Neural cell (in vitro differentiated cells): Measurements from ENCODE around the gene DDN. TPM values are rescaled to one million over a fixed set of nuclear protein-coding genes. Genes with fewer than 3 reads are reported as not detected.

Source experiments
- H2AFZ ChIP-seq: fragments of 200-600, 300-800 bp; sonication (generic), shearing (Covaris generic); 2 replicates; pipeline ENCODE4 v1.6.0; 2014; ENCODE audit warnings: low read depth, mild to moderate bottlenecking, antibody characterized with exemption, low read length, moderate library complexity
- H3F3A ChIP-seq: fragments of 200-600 bp; shearing (Covaris generic); 2 replicates; pipeline ENCODE4 v1.6.1; 2016; ENCODE audit warnings: mild to moderate bottlenecking, moderate library complexity, mixed read lengths, antibody characterized with exemption, low read length; ENCODE audit not compliant: insufficient read depth, poor library complexity, severe bottlenecking
- H3K27ac ChIP-seq: fragments of 200-600, 300-800 bp; sonication (generic), shearing (Covaris generic); 2 replicates; pipeline ENCODE4 v1.5.1; 2014; ENCODE audit warnings: mild to moderate bottlenecking, low read length, moderate library complexity
- H3K27me3 ChIP-seq: fragments of 300-800, 200-600 bp; sonication (generic), shearing (Covaris generic); 2 replicates; pipeline ENCODE4 v1.6.0; 2014; ENCODE audit warnings: mild to moderate bottlenecking, low read depth, low read length, moderate library complexity; ENCODE audit not compliant: insufficient read depth
- H3K36me3 ChIP-seq: fragments of 300-800, 200-600 bp; sonication (generic), shearing (Covaris generic); 2 replicates; pipeline ENCODE4 v1.5.1; 2014; ENCODE audit warnings: mild to moderate bottlenecking, antibody characterized with exemption, low read length, moderate library complexity; ENCODE audit not compliant: insufficient read depth
- H3K4me2 ChIP-seq: fragments of 300-800, 200-600 bp; sonication (generic), shearing (Covaris generic); 2 replicates; pipeline ENCODE4 v1.6.0; 2014; ENCODE audit warnings: mild to moderate bottlenecking, low read length
- H3K4me3 ChIP-seq: fragments of 300-800, 200-600 bp; sonication (generic), shearing (Covaris generic); 2 replicates; pipeline ENCODE4 v1.5.1; 2014; ENCODE audit warnings: mild to moderate bottlenecking, low read length, moderate library complexity
- H3K79me2 ChIP-seq: fragments of 200-600 bp; shearing (Covaris generic); replicated peaks from 2 replicates; pipeline ENCODE4 v1.6.0; 2014; ENCODE audit warnings: mild to moderate bottlenecking, low read length, moderate library complexity; ENCODE audit not compliant: insufficient read depth
- H3K9ac ChIP-seq: fragments of 300-800, 200-600 bp; sonication (generic), shearing (Covaris generic); 2 replicates; pipeline ENCODE4 v1.6.1; 2016; ENCODE audit warnings: mild to moderate bottlenecking, low read length, mixed read lengths
- H3K9me2 ChIP-seq: fragments of 200-600 bp; shearing (Covaris generic); 2 replicates; pipeline ENCODE4 v1.6.1; 2016; ENCODE audit warnings: mild to moderate bottlenecking, low read length, mixed read lengths; ENCODE audit not compliant: insufficient read depth
- H3K9me3 ChIP-seq: fragments of 200-600, 300-800 bp; sonication (generic), shearing (Covaris generic); 2 replicates; pipeline ENCODE4 v1.6.1; 2016; ENCODE audit warnings: mild to moderate bottlenecking, mixed run types, low read length, moderate library complexity, mixed read lengths
- H4K20me1 ChIP-seq: fragments of 200-600 bp; shearing (Covaris generic); 2 replicates; pipeline ENCODE4 v1.6.1; 2016; ENCODE audit warnings: mild to moderate bottlenecking, mixed run types; ENCODE audit not compliant: insufficient read depth
- EP300 ChIP-seq: fragments of 450-650 bp; conservative IDR thresholded peaks from 2 replicates; pipeline ENCODE4 v1.6.1; 2014; ENCODE audit warnings: antibody characterized with exemption, mild to moderate bottlenecking, moderate library complexity; ENCODE audit not compliant: poor library complexity, severe bottlenecking
- EZH2 ChIP-seq: fragments of 200-600, 300-800 bp; shearing (Covaris generic), sonication (generic); IDR thresholded peaks from 2 replicates; pipeline ENCODE4 v1.6.1; 2014; ENCODE audit warnings: antibody characterized with exemption, low read length, borderline replicate concordance, mild to moderate bottlenecking; ENCODE audit not compliant: insufficient read depth, poor library complexity, severe bottlenecking
- MXI1 ChIP-seq: fragments of 450-650 bp; conservative IDR thresholded peaks from 2 replicates; pipeline ENCODE4 v1.6.1; 2014; ENCODE audit warnings: antibody characterized with exemption, mild to moderate bottlenecking; ENCODE audit not compliant: poor library complexity, severe bottlenecking
- POLR2AphosphoS5 ChIP-seq: IDR thresholded peaks from 2 replicates; pipeline ENCODE4 v1.6.1; 2012
- RAD21 ChIP-seq: fragments of 450-650 bp; conservative IDR thresholded peaks from 2 replicates; pipeline ENCODE4 v1.6.1; 2014; ENCODE audit warnings: antibody characterized with exemption, mild to moderate bottlenecking, moderate library complexity
- SMC3 ChIP-seq: fragments of 450-650 bp; conservative IDR thresholded peaks from 2 replicates; pipeline ENCODE4 v1.6.1; 2014; ENCODE audit warnings: antibody characterized with exemption, mild to moderate bottlenecking, moderate library complexity; ENCODE audit not compliant: poor library complexity
- TAF1 ChIP-seq: IDR thresholded peaks from 2 replicates; pipeline ENCODE4 v1.6.1; 2012; ENCODE audit warnings: low read depth
- polyA plus RNA-seq: library from polyadenylated mRNA; depleted of rRNA; stranded (reverse); fragments of >200 nt; gene quantifications from 2 replicates; pipeline ENCODE4 v1.2.3, GENCODE V29; 2014
- TF ChIP-seq, protein P1 (sequence below): IDR thresholded peaks from 2 replicates; pipeline ENCODE4 v1.6.1; 2012; ENCODE audit warnings: borderline replicate concordance
- TF ChIP-seq, protein P2 (sequence below): fragments of 450-650 bp; IDR thresholded peaks from 2 replicates; pipeline ENCODE4 v1.5.1; 2014; ENCODE audit warnings: antibody characterized with exemption, mild to moderate bottlenecking, moderate library complexity; ENCODE audit not compliant: poor library complexity, severe bottlenecking

The DDN gene
- polyA plus RNA-seq, 1 donor from 2014 or later = 0.51 TPM

DNA sequence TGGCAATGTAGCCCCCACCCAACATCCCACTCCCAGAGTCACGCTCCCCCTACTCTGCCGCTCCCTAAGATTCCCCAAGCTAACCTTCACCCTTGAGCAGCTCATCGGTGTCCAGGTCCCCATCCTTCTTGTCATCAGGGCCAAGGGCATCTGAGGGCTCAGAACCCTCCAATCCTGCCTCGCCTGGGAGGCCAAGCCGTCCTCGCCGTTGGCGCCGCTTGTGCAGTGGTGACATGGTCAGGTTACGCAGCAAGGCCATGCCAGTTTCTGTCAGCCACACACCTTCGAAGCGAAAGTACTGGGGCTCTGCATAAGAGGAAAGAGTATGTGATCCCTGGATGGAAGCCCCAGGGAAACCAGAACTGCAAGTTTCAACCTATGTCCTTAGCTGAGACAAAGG lies 45.5 kb upstream of the DDN start:
- no peaks in the 10 kb centered on the region for H3K27me3 ChIP-seq
- H3K9me3 ChIP-seq = no peaks in the 10 kb centered on the region
- no peak overlapping the region for H3K4me2 ChIP-seq
- H3F3A ChIP-seq = no peaks in the 10 kb centered on the region
- H3K79me2 ChIP-seq = no peaks in the 10 kb centered on the region
- no peak overlapping the region for H2AFZ ChIP-seq
- TF ChIP-seq SMC3 (no peak), MXI1 (no peak), EZH2 (no peak), EP300 (no peak), RAD21 (no peak), TAF1 (no peak), POLR2AphosphoS5 (no peak)
- TF ChIP-seq, protein P1, sequence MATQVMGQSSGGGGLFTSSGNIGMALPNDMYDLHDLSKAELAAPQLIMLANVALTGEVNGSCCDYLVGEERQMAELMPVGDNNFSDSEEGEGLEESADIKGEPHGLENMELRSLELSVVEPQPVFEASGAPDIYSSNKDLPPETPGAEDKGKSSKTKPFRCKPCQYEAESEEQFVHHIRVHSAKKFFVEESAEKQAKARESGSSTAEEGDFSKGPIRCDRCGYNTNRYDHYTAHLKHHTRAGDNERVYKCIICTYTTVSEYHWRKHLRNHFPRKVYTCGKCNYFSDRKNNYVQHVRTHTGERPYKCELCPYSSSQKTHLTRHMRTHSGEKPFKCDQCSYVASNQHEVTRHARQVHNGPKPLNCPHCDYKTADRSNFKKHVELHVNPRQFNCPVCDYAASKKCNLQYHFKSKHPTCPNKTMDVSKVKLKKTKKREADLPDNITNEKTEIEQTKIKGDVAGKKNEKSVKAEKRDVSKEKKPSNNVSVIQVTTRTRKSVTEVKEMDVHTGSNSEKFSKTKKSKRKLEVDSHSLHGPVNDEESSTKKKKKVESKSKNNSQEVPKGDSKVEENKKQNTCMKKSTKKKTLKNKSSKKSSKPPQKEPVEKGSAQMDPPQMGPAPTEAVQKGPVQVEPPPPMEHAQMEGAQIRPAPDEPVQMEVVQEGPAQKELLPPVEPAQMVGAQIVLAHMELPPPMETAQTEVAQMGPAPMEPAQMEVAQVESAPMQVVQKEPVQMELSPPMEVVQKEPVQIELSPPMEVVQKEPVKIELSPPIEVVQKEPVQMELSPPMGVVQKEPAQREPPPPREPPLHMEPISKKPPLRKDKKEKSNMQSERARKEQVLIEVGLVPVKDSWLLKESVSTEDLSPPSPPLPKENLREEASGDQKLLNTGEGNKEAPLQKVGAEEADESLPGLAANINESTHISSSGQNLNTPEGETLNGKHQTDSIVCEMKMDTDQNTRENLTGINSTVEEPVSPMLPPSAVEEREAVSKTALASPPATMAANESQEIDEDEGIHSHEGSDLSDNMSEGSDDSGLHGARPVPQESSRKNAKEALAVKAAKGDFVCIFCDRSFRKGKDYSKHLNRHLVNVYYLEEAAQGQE = no peak
- TF ChIP-seq, protein P2, sequence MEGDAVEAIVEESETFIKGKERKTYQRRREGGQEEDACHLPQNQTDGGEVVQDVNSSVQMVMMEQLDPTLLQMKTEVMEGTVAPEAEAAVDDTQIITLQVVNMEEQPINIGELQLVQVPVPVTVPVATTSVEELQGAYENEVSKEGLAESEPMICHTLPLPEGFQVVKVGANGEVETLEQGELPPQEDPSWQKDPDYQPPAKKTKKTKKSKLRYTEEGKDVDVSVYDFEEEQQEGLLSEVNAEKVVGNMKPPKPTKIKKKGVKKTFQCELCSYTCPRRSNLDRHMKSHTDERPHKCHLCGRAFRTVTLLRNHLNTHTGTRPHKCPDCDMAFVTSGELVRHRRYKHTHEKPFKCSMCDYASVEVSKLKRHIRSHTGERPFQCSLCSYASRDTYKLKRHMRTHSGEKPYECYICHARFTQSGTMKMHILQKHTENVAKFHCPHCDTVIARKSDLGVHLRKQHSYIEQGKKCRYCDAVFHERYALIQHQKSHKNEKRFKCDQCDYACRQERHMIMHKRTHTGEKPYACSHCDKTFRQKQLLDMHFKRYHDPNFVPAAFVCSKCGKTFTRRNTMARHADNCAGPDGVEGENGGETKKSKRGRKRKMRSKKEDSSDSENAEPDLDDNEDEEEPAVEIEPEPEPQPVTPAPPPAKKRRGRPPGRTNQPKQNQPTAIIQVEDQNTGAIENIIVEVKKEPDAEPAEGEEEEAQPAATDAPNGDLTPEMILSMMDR = no peak
- no peak overlapping the region for H3K9ac ChIP-seq
- H3K4me3 ChIP-seq = no peak overlapping the region
- no peaks in the 10 kb centered on the region for H3K36me3 ChIP-seq
- H3K9me2 ChIP-seq = no peaks in the 10 kb centered on the region
- H4K20me1 ChIP-seq = no peaks in the 10 kb centered on the region
- H3K27ac ChIP-seq = no peak overlapping the region

DNA sequence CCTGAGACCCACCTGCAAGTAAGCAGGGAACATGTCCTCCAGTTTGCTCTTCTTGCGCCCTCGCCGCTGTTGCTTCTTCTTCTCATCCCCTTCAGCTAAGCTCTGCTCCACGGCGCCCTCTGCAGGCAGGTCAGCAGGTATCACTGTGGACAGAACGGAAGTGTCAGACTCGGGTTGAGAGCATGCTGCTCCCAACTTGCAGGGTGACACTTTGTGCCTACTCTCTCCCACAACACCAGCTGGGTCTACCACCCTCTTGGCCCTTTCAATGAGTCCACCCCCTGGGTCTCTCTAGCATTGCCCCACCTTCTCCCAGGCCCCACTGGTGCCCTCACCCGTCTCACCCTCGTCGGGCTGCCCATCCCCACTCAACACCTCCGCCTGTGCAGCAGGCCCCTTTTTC lies 44.7 kb upstream of the DDN start:
- Histone ChIP-seq H3K4me3 (no peak overlapping the region), H2AFZ (no peak overlapping the region)

More for the DNA sequence above, 44.7 kb upstream of the DDN start:
- Histone ChIP-seq H3K9me3 (no peaks in the 10 kb centered on the region), H3K79me2 (no peaks in the 10 kb centered on the region), H4K20me1 (no peaks in the 10 kb centered on the region), H3K9ac (no peak overlapping the region), H3K4me2 (no peak overlapping the region), H3K9me2 (no peaks in the 10 kb centered on the region), H3F3A (no peaks in the 10 kb centered on the region), H3K27me3 (no peaks in the 10 kb centered on the region), H3K27ac (no peak overlapping the region), H3K36me3 (no peaks in the 10 kb centered on the region)
- TF ChIP-seq MXI1 (no peak), RAD21 (no peak), SMC3 (no peak), EZH2 (no peak), POLR2AphosphoS5 (no peak), EP300 (no peak), TAF1 (no peak)
- TF ChIP-seq, protein P1 = no peak
- TF ChIP-seq, protein P2 = peak; percentile 46
